ENCODE measurements around the gene CLDN22. TPM values are rescaled to one million over a fixed set of nuclear protein-coding genes. Genes with fewer than 3 reads are reported as not detected.

CLDN22 gene
- total RNA-seq, 3 donors from 2014 or later, result not detected

- DNase-seq, result no peak
- ATAC-seq, result no peak
- TF ChIP-seq, protein P1, sequence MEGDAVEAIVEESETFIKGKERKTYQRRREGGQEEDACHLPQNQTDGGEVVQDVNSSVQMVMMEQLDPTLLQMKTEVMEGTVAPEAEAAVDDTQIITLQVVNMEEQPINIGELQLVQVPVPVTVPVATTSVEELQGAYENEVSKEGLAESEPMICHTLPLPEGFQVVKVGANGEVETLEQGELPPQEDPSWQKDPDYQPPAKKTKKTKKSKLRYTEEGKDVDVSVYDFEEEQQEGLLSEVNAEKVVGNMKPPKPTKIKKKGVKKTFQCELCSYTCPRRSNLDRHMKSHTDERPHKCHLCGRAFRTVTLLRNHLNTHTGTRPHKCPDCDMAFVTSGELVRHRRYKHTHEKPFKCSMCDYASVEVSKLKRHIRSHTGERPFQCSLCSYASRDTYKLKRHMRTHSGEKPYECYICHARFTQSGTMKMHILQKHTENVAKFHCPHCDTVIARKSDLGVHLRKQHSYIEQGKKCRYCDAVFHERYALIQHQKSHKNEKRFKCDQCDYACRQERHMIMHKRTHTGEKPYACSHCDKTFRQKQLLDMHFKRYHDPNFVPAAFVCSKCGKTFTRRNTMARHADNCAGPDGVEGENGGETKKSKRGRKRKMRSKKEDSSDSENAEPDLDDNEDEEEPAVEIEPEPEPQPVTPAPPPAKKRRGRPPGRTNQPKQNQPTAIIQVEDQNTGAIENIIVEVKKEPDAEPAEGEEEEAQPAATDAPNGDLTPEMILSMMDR (IDR thresholded peaks at IDR 0.05), result no peak
- intact Hi-C loops (cut with DNase I, micrococcal nuclease), result no loop called here
- Histone ChIP-seq H3K9me3 (no peaks in the 10 kb centered on the region), H3K4me1 (ENCODE audit: low read depth) (peaks cover 4% of the 10 kb centered on the region), H3K36me3 (ENCODE audit: low read depth) (no peaks in the 10 kb centered on the region), H3K4me3 (no peak overlapping the region)
Measured at GRCh38 chr4:183337349-183337748, 17.3 kb upstream of the CLDN22 start.

GRCh38 chr4:183335369-183335940 lies 15.4 kb upstream of the CLDN22 start:
- ATAC-seq, result peak; percentile 73
- no peaks in the 10 kb centered on the region for H3K9me3 ChIP-seq
- no peak overlapping the region for H3K4me3 ChIP-seq
- H3K4me1 ChIP-seq (ENCODE audit: low read depth), result peaks cover 4% of the 10 kb centered on the region
- no peaks in the 10 kb centered on the region for H3K36me3 ChIP-seq (ENCODE audit: low read depth)
- TF ChIP-seq, protein P1 (IDR thresholded peaks at IDR 0.05), result no peak
- intact Hi-C loops (cut with DNase I, micrococcal nuclease), result no loop called here
- no peak for DNase-seq

DNA sequence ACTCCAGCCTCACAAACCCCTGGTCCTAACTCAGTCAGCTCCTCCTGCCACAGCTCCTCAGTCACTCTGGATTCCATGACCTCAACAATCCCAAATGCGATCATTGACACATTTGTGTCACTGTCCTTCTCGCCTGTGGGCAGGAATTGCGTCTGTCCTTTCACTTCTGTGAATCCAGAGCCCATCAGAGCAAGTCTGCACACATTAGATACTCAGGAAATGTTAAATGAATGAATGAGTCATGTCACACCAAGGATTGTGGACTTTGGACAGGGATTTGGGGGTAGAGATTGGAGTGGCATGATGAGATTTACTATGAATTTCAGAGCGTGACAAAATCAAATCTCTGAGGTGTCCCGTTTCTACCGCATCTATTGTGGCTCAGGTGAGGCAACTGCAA lies 13.9 kb upstream of the CLDN22 start:
- ATAC-seq, result peak; percentile 71
- no peak for DNase-seq

GRCh38 chr4:183333202-183333601 lies 13.1 kb upstream of the CLDN22 start:
- H3K4me3 ChIP-seq, result no peak overlapping the region
- DNase-seq, result no peak
- no peaks in the 10 kb centered on the region for H3K36me3 ChIP-seq (ENCODE audit: low read depth)
- peaks cover 4% of the 10 kb centered on the region for H3K4me1 ChIP-seq (ENCODE audit: low read depth)
- intact Hi-C loops (cut with DNase I, micrococcal nuclease), result no loop called here
- no peak for ATAC-seq
- TF ChIP-seq, protein P1 (IDR thresholded peaks at IDR 0.05), result no peak
- H3K9me3 ChIP-seq, result no peaks in the 10 kb centered on the region

More for the DNA sequence above, 13.9 kb upstream of the CLDN22 start:
- H3K4me1 ChIP-seq (ENCODE audit: low read depth), result peaks cover 4% of the 10 kb centered on the region
- H3K9me3 ChIP-seq, result no peaks in the 10 kb centered on the region
- intact Hi-C loops (cut with DNase I, micrococcal nuclease), result no loop called here
- TF ChIP-seq, protein P1 (IDR thresholded peaks at IDR 0.05), result no peak
- no peak overlapping the region for H3K4me3 ChIP-seq
- no peaks in the 10 kb centered on the region for H3K36me3 ChIP-seq (ENCODE audit: low read depth)

DNA sequence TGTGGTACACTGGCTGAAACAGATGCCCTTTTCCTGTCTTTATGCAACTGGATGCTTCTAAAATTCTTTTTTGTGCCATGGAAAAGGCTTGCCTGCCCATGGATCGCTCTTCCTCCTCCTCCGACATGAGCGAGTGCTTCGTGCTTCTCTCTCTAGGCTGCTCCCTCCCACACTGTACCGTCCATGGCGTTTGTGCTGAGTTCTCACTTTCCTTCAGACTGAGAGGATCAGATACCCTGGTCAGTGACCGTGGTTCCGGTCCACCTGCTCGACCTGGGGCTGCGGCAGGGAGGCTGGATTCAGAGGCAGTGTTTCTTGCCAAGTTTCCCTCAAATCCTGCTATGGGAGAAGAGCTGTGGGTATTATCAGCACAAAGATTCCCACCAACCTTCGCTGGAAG lies 12.4 kb upstream of the CLDN22 start:
- no peak for DNase-seq
- Histone ChIP-seq H3K9me3 (no peaks in the 10 kb centered on the region), H3K4me1 (ENCODE audit: low read depth) (peaks cover 4% of the 10 kb centered on the region), H3K4me3 (no peak overlapping the region), H3K36me3 (ENCODE audit: low read depth) (no peaks in the 10 kb centered on the region)
- no peak for ATAC-seq
- intact Hi-C loops (cut with DNase I, micrococcal nuclease), result no loop called here
- TF ChIP-seq, protein P1 (IDR thresholded peaks at IDR 0.05), result no peak

DNA sequence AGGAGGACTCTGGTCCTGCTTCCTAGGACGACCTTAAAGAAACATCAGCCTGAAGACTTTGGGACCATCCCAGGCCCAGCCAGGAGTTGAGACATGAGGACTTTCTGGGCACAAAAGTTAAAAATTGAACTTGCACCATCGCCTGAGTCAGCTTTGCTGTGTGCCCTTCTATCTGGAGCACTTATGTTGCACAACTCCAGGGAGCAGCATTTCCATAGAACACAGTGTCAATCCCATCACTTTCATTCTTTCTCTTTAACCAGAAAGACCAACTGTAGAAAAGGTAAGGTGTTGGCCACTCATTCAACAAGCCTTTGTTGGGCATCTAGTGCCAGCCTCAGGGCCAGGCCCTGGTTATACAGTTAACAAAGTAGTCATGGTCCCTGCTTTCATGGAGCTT lies 10.8 kb upstream of the CLDN22 start:
- intact Hi-C loops (cut with DNase I, micrococcal nuclease), result no loop called here
- no peak for DNase-seq
- H3K9me3 ChIP-seq, result no peaks in the 10 kb centered on the region
- no peaks in the 10 kb centered on the region for H3K36me3 ChIP-seq (ENCODE audit: low read depth)
- H3K4me3 ChIP-seq, result no peak overlapping the region
- TF ChIP-seq, protein P1 (IDR thresholded peaks at IDR 0.05), result no peak
- H3K4me1 ChIP-seq (ENCODE audit: low read depth), result peaks cover 4% of the 10 kb centered on the region
- ATAC-seq, result no peak

Data from mucosa of descending colon (tissue), 3 donors.